GM21576 (cell line): ENCODE measurements around the gene ATP2B1.
"Not testable (repeated sequence)": the region's sequence is repeated elsewhere in the genome, so short reads cannot be mapped to it uniquely, and the experiment has no call there.

Source experiments
- ATAC-seq: cut with Tn5 transposase; IDR thresholded peaks from one replicate; pipeline ENCODE4 v1.9.1; 2021; ENCODE audit warnings: mild to moderate bottlenecking, moderate library complexity; ENCODE audit not compliant: unreplicated experiment

Gene ATP2B1

DNA sequence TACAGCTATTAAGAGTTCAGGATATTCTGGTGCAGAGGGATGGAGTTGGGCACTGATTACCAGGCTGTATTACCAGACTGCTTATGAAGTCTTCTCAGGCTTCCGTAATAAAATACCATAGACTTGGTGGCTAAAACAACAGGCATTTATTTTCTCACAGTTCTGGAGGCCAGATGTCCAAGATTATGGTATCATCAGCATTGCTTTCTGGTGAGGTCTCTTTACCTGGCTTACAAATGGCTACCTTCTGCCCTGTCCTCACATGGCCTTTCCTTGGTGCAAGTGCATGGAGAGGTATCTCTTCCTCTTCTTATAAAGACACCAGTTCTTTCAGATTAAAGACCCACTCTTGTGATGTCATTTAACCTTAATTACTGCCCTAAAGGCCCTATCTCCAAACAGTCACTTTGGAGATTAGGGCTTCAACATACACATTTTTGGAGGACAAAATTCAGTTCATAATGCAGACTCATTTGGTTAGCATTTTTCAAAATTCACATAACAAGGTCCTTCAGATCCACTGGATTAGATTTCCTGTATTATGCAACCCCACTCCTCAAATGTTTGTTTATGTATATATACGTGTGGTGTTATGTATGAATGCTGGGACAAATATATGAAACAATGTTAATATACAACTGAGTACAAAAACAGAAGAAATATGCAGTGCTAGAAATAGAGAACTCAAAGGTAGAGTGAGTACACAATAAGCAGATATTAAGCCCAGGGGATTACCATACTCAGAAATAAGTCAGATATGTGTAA, 9.3 kb upstream of the ATP2B1 start:
- ATAC-seq: no peak

DNA sequence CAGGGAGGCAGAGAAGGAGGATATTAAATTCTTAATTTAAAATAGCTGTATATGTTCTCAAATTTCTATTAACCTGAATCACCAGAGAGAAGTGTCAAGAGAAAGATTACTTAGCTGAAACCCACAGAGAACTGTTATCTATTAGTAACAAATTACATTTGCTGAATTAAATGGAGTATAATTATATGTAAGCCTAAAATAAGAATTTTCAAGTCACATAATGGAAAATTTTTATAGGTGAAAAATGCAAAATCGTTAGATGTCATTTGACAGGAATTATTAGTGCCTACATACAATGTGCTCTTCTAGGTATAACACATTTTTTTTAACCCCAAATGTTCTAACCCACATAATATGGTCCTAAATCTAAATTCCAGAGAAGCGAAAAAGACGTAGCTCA, 4.1 kb upstream of the ATP2B1 start:
- ATAC-seq: no peak

DNA sequence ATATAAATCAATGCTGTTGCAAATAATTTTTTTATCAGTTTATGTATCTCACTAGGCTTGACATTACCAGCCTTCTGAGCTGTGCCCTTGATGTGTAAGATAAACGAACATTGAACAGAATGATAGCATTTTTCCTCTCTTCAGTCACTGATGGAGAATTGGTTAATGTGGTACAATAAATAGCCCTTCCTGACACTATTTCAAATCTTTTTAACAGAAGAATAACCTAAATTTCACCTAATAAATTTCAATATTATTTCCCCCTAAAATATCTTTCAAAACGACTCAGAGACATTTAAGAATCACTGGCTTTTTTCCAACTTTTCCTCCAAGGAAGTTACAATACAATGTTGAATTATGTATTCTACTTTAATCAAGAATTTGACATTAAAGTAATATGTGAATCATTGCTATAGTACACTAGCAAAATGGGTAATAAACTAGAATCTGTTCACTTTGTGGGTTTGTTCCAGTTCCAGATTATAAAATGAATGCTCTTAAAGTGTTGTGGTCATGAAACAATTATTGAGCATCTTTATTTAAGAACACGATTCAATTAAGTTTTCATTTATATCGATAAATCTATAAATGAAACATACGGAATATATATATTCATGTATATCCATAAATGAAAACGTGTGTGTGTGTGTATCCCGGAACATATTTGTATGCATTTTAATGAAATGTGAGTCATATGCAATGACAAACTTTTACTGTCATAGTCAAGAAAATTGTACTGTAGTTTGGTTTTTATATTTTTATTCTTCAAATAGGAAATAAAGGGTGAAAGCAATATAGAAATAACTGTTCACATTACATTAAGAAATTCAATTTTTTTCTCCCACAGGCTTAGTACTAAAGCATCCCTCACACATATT, 2.5 kb upstream of the ATP2B1 start:
- ATAC-seq: no peak

DNA sequence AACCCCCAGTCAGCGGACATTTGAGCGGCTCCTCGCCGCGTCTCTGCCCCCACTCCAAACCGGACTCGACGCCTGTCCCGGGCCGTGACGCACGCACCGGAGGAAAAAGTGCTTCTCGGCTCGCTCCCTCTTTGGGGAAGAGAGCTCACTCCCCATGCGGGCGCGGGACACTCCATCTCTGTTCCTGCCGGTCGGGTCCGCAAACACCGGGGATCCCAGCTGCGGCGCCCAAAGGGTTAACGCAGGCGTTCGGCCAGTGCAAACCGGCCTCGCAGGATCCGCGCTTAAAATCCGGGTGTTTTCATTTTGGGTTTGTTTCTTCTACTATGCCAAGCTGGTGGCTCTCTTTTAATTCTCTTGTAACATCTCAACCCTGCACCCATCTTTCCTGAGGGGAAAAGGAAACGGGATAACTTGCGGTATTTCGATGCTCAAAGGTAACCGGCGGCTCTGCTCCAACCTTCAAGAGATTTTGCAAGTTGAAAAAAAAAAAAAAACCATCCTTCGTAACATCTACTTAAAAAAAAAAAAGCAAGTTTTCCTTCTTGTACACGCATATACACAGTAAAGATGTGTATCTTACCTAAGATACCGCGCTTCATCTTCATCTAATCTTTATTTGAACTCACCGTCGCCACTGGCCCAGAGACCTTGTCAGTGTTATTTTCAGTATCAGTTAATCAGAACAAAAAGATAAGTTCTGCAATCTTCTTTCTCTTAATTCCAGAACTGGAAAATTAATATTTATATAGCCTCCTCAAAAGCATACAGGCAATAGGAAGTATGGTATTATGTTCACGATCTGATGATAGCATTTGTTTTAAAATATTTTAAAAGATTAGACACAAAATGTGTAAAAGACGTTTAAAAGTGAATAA, 1.6 kb upstream of the ATP2B1 start:
- ATAC-seq: no peak

DNA sequence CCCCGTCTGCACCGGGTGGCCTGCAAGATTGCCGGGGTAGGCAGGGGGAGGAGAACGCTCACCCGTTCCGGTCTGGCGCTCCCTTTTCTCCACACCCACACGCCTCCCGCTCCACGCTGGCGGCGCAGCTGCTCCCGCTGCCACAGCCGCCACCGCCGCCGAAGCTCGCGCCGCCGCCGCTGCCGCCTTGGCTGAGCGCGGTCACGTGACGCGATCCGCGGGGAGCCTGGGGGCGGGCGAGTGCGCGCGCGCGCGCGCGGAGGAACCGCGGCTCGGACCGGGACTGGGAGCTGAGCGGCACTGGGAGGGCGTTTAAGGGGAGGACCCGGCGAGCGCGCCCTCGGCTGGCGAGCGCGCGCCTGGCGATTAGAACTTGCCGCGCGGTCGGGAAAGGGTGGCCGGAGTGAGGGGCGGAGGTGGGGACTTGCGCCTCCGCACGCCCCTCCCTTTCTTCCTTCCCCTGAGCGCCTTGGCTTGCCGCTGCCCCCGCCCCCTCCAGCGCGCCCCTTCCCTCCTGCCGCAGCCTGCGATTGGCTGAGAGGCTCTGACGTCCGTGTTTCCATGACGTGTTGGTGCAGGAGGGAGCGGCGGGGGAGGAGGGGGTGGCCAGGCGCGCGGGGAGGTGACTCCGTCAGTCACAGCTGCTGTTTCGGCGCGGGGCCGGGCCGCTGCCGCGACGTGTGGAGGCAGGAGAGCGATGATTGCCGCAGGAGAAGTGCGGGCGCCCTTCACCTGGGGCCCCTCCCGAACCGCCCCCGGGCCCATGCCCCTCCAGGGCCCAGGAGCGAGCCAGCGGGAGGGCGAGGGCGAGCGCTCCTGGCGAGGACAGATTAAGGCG, 738 bp upstream of the ATP2B1 start:
- ATAC-seq: peak; percentile 58

DNA sequence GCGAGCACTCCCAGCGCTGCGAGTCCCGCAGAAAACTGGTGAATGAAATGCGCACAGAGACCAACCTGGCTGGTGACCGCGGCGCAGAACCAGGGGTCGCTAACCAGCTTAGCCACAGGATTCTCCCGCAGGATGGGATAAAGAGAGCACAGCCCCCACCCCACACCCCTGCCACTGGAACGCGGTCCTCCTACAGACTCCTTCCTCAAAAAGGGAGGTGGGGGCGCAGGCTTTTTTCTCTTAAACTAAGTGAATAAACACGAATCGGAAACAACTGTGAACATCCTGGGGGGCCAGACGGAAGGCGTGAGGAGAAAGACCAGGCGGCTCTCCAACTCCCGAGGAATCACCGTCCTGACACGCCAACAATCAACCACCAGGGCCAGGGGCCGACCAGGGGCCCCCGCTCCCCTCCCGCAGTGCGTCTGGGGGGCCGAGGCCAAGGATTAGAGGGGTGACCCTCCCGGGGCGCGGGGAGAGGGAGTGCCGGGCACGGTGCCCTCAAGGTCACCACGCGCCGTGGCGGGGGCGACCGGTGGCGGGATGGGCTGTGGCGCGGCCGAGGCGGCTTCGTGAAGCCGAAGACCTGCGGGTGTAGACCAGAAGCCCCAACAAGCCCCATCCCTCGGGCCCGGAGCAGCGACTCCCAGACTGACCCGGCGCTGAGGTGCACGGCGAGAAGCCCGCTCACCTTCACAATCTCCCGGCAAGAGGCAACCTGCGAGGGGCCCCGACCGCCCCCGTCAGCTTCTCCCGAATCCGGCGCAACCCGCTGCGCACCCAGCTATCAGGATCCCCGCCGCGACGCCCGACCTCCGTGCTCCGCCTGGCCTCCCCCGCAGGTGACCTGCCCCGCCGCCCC, 704 bp downstream of the ATP2B1 start:
- ATAC-seq: peak; percentile 0

DNA sequence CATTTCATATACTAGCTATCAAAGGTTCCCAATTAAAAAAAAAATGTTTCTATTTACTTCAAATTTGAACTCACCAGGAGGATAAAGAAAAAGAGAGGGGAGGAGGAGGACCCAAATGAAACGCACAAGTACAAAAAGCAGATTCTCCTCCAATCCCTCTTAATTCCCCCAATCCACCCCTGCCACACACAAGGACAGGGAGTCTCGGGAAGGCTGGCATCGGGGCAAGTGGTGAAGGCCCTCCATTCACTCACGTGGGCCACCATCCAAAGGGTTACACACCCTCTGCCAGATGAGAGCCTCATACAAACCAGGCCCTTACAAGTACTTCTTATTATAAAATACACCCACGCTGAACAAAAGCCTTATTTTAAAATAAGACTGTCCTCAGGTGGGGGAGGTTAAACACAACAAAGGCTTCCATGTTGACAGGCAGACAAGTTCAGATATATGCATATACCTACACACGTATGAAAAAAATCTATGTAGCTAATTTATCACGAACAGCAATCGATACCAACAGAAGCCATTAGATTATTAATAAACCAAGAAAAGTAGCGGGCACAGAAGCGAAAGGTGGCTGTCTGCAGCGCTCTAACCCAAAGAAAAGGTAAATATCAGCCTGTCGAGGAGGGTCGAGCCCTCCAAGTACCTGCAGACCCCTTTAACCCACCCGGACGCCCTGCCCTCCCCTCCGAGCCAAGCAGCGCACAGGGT, 1.5 kb downstream of the ATP2B1 start:
- no peak for ATAC-seq

DNA sequence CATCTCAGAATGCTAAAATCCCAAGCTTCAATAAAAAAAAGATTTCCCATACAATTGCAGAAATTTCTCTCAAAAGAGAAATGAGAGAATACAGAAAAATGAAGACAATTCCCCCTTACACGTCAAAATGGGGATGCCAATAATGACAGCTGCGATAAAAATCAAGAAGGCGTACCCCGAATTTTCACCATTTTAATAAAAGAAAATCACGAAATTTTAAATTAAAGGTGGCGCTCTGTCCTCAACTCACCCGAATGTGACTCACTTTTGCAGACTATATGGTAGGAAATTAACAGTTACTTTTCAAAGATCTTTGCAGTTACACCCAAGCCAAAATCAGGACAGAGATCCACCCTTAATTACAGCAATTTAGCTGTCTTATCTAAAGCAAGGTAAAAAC, 2.1 kb downstream of the ATP2B1 start:
- ATAC-seq: no peak

DNA sequence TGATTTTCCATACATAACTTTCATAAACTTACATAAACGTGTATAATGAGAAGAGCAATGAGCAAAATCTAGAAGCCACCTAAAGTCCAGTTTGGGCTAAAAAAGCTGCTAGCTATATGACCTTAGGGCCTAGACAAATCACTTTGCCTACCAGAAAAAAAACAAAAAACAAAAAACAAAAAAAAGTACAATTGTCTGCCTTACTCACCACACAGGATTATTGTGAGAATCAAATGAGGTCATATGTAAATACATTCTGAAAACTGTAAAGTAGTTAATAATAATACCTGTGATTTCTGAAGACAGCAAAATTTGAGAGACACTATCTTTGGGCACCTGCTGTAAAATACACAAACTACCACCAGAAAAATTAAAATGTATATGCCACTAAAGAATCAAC, 4.2 kb downstream of the ATP2B1 start:
- ATAC-seq: no peak

DNA sequence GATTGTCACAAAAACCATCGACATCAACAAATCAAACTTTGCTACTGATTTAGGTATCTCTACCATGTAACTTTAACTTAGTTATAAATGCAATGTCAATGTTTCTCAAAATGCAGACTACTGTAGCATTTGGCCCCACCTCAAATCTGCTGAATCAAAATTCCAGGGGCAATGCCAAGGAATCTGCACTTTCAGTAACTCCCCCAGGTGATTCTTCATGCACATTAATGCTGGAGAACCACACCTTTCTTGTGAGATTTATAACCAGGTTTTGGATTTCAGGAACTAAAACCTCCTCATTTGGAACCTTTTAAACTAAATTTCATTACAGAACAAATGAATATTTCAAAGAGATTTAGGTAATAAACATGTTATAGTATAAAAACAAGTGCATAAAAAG, 4.9 kb downstream of the ATP2B1 start:
- ATAC-seq: no peak

DNA sequence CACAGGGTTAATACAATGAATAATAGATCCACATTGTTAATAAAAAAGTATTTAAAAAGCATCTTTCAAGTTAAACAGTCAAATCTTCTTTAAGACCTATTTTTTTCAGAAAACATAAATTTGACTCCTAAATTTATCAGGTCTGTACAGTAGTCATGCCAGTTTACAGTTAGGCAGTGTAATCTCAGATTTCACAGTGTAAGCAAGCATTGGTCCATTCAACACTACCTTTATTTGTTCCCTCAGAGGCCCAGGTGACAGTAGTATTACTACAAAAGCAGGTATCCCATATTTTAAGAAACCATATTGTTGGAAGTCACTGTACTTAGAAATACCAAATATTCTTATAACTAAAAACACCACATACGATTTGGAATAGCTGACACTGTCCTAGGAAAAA, 6.1 kb downstream of the ATP2B1 start:
- no peak for ATAC-seq

DNA sequence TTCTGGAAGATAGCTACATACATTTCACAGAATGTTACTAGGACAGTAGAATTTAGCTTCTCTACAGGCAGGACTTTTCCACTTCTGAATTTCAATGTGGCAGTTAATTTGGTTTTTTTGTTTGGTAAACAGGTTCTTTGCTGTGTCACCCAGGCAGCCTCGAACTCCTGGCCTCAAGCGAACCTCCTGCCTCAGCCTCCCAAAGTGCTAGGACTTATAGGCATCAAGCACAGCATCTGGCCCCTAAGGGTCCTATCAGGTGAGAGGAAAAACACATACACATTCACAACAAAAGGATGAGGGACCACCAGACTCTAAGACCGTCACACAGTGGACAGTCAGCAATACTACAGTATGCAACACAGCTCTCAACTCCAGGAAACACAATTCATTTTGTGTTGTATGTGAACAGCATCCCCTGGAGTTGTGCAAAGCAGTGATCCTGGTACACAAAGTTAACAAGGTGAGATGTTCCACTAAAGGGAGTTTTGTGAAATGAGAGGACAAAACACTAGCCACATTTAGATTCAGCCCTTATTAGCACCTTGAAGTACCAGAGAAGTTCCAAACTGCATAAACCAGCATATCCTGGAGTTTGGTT, 6.9 kb downstream of the ATP2B1 start:
- ATAC-seq: no peak

DNA sequence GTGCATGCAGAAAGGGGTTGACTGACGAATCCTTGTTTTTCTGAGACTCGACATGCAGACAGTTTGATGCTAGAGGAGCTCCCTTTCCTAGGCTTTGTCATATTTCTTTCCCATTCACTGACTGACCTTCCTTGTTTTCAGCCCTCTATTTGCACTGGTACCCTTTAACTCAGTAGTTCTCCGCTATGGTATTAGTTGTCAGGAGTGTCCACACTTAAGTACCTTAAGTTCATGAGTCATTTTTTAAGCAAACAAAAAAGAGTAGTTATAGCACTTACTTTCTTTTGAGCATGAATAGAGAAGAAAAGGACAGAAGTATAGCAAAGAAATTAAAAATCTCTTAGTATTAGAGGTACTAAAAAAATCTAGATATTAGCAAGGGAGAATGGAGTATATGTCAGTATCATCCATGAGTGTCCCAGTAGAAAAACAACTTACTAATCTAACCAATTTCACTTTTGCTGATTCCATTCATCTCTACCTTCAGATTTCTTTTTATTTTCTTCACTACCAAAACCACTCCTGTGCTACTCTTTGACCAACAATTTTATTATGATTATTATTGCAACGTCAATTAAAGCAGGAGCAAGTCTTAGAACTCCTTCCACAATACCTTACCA, 8.3 kb downstream of the ATP2B1 start:
- no peak for ATAC-seq

DNA sequence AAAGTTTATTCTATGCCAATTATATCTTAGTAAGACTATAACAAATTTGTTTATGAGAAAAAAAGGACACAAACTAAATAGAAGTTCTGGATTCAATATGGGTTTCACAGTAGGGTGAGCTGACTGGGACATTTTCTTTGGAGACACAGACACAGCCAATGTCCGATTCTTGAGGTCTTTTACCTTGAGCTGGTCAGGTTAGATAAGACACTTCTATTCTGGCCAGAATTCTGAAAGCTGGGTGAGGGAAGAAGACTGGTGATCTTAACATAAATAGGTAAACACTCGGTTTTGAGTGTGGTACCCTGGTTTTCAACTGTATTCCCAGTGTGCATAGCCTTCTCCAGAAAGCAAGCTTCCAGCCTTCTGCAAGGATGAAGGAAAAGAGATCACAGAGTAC, 10.0 kb downstream of the ATP2B1 start:
- no peak for ATAC-seq

DNA sequence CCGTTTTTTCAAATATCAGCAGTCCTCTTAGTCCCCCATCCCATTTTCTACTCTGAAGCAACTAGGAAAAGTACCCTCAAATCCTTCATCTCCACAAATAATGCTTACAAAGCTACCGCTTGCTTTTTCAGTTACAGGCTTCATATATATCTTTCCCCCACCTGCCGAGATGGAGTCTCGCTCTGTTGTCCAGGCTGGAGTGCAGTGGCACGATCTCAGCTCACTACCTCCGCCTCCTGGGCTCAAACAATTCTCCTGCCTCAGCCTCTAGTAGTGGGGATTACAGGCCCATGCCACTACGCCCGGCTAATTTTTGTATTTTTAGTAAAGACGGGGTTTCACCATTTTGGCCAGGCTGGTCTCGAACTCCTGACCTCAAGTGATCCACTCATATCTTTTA, 10.9 kb downstream of the ATP2B1 start:
- not testable (repeated sequence) for ATAC-seq

DNA sequence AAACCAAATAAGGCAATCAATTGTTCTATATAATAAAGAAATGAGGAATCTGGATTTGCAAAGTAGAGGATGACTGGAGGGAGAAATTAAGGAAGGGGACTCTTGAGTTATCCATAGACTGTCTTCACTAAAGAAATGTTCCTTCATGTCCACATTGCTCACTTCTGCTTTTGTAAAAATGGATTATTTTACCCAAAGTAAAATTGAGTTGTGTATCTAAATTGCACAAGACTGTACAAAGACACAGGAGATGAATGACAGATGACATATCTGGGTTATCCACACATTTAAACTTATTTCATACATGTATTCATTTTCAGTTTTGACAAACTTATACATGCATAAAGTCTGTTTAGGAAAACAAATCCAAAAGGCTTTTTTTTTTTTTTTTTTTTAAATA, 11.3 kb downstream of the ATP2B1 start:
- no peak for ATAC-seq

DNA sequence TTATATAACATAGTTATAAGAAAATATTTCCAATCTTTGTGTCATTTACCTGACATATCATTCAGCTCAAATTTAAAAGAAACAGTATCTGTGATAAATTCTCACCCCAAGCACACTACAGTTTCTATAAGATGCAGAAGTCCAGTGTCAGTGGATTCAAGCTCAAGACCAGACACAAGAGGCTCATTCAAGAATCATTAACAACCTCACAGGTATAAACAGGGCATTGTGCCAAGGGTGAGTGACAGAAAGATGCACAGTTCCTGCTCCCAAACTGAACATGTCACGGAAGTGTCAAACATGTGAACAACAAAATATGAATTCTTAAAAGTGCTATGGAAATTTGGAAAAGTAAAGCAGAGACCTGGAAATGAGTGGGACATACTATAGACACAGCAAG, 12.8 kb downstream of the ATP2B1 start:
- no peak for ATAC-seq

DNA sequence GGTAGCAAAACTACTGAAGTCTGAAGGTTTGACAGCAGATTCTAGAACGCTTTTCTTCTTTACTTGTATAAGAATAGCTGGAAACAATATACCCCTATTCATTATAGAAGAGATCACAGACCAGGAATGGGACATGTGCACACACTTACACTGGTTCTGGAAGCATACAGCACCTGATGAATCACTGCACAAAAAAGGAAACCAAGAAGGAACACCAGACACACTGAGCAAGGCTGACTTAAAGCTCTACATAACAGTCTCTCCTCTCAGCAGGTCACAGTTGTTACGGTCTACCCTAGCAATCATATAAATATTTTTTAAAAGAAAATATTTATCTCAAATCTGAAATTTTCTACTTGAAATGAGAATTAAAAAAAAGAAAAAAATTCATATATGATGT, 13.5 kb downstream of the ATP2B1 start:
- ATAC-seq: no peak
